Ishikawa (cell line): Measurements from ENCODE around the gene POC1B.

Experiments used
- CEBPB ChIP-seq: IDR thresholded peaks from 2 replicates; pipeline ENCODE4 v1.6.1; 2012
- CREB1 ChIP-seq: IDR thresholded peaks from 2 replicates; pipeline ENCODE4 v1.6.1; 2012; ENCODE audit warnings: low read depth
- EGR1 ChIP-seq: IDR thresholded peaks from 2 replicates; pipeline ENCODE4 v1.6.1; 2012
- EP300 ChIP-seq: IDR thresholded peaks from 2 replicates; pipeline ENCODE4 v1.6.1; 2012; ENCODE audit warnings: borderline replicate concordance
- FOXM1 ChIP-seq: IDR thresholded peaks from 2 replicates; pipeline ENCODE4 v1.6.1; 2012; ENCODE audit warnings: low read depth, borderline replicate concordance
- NFIC ChIP-seq: IDR thresholded peaks from 2 replicates; pipeline ENCODE4 v1.6.1; 2012
- RAD21 ChIP-seq: IDR thresholded peaks from 2 replicates; pipeline ENCODE4 v1.6.1; 2012; ENCODE audit warnings: low read depth
- REST ChIP-seq: IDR thresholded peaks from 2 replicates; pipeline ENCODE4 v1.6.1; 2012; ENCODE audit warnings: low read depth, mild to moderate bottlenecking
- TAF1 ChIP-seq: IDR thresholded peaks from 2 replicates; pipeline ENCODE4 v1.6.1; 2012; ENCODE audit warnings: low read depth, mild to moderate bottlenecking
- TCF12 ChIP-seq: IDR thresholded peaks from 2 replicates; pipeline ENCODE4 v1.6.1; 2012; ENCODE audit warnings: low read depth
- TEAD4 ChIP-seq: IDR thresholded peaks from 2 replicates; pipeline ENCODE4 v1.6.1; 2012
- YY1 ChIP-seq: IDR thresholded peaks from 2 replicates; pipeline ENCODE4 v1.6.1; 2012; ENCODE audit warnings: low read depth
- ZBTB7A ChIP-seq: IDR thresholded peaks from 2 replicates; pipeline ENCODE4 v1.6.1; 2012; ENCODE audit warnings: low read depth
- TF ChIP-seq, protein P1 (sequence below): IDR thresholded peaks from 2 replicates; pipeline ENCODE4 v1.6.1; 2012

- TF ChIP-seq EP300 (no peak), CREB1 (no peak), RAD21 (no peak), EGR1 (no peak), NFIC (no peak), TEAD4 (no peak), YY1 (no peak), TAF1 (no peak), REST (no peak), TCF12 (no peak), CEBPB (no peak), FOXM1 (no peak), ZBTB7A (no peak)
- TF ChIP-seq, protein P1, sequence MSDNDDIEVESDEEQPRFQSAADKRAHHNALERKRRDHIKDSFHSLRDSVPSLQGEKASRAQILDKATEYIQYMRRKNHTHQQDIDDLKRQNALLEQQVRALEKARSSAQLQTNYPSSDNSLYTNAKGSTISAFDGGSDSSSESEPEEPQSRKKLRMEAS, result no peak
Observed at GRCh38 chr12:89521364-89522223, 4.3 kb downstream of the POC1B start.
